ENCODE data around the gene GADD45G. TPM values are rescaled to one million over a fixed set of nuclear protein-coding genes. Genes with fewer than 3 reads are reported as not detected.

GADD45G gene
- total and polyA plus RNA-seq, 10 of the 15 experiments (the other 5 are each of a cell fraction or from before 2014, with no cell fraction given), result 0.07 to 1.00 (median 0.29) TPM; not detected in 4

GRCh38 chr9:89648247-89649000, 43.6 kb downstream of the GADD45G start:
- ChIA-PET RAD21 (ENCODE audit: unreplicated experiment) (no interaction called here), CTCF (no interaction called here), SMC1A (ENCODE audit: uncharacterized antibody, unreplicated experiment) (no interaction called here), POLR2A (no interaction called here)
- no peak for TF ChIP-seq USF2 (IDR thresholded peaks at IDR 0.05; ENCODE audit: borderline replicate concordance, low read depth, low read length)
- TF ChIP-seq EP300 (IDR thresholded peaks at IDR 0.05; ENCODE audit: borderline replicate concordance in 1 of 2, control insufficient read depth in 1 of 2, low read depth in 2 of 2, low read length in 2 of 2), result no peak
- TF ChIP-seq NFIC (IDR thresholded peaks at IDR 0.05; ENCODE audit: low read depth, low read length), result no peak
- TF ChIP-seq YBX1 (IDR thresholded peaks at IDR 0.05), result no peak
- no peak for TF ChIP-seq MLLT1 (IDR thresholded peaks at IDR 0.05)
- no peak for TF ChIP-seq EED (IDR thresholded peaks at IDR 0.05; ENCODE audit: low read depth)
- no peak for TF ChIP-seq GATAD2B (conservative IDR thresholded peaks at IDR 0.05; ENCODE audit: low read depth)
- no peak for DNase-seq (ENCODE audit: low read depth, low spot score)
- BruUV-seq (replicated peaks), result no TSS peak
- H3K4me2 ChIP-seq (ENCODE audit: control insufficient read depth, insufficient read depth), result no peak overlapping the region
- H4K20me1 ChIP-seq (ENCODE audit: control insufficient read depth, insufficient read depth), result no peaks in the 10 kb centered on the region
- no peak overlapping the region for H3K4me3 ChIP-seq
- H2AFZ ChIP-seq (ENCODE audit: control insufficient read depth, low read depth, low read length), result no peak overlapping the region
- peaks cover 0 to 3% of the 10 kb centered on the region in 2 experiments for H3K27me3 ChIP-seq (replicated peaks in 1 of 2; ENCODE audit: control insufficient read depth in 2 of 2, insufficient read depth in 2 of 2, low read length in 1 of 2)
- intact Hi-C loops (cut with micrococcal nuclease; ENCODE audit: unreplicated experiment), result no loop called here
- ATAC-seq, result no peak
- no peaks in the 10 kb centered on the region; the same call in 2 of the 3 replicates for H3K9me3 ChIP-seq (replicated peaks; ENCODE audit: control insufficient read depth, insufficient read depth, low read length)
- no peak overlapping the region for H3K27ac ChIP-seq (ENCODE audit: control insufficient read depth, insufficient read depth)
- 23% methylated on average over 10 of the region's 11 CpGs for WGBS (ENCODE audit: insufficient coverage, insufficient replicate concordance, low lambda C conversion rate, missing lambda C conversion rate)
- H3K79me2 ChIP-seq (ENCODE audit: control insufficient read depth, insufficient read depth, low read length), result no peaks in the 10 kb centered on the region
- FAIRE-seq, result no peak
- in situ Hi-C loops (cut with MboI), result no loop called here
- no peaks in the 10 kb centered on the region for H3K36me3 ChIP-seq (ENCODE audit: control insufficient read depth in 2 of 2, insufficient read depth in 2 of 2, low read length in 1 of 2)
- no peak overlapping the region for H3K9ac ChIP-seq (ENCODE audit: control insufficient read depth, insufficient read depth, low read length)
- H3K4me1 ChIP-seq (ENCODE audit: control insufficient read depth, insufficient read depth, low read length), result no peaks in the 10 kb centered on the region

All from GM12878 (cell line).